GM12891 (cell line): Measurements from ENCODE around the gene BAX. TPM values are rescaled to one million over a fixed set of nuclear protein-coding genes. Genes with fewer than 3 reads are reported as not detected.
"Not testable (repeated sequence)": the region's sequence is repeated elsewhere in the genome, so short reads cannot be mapped to it uniquely, and the experiment has no call there.

Experiments used
- DNase-seq: peaks from one replicate; pipeline ENCODE4 v3.0.0; 2011; ENCODE audit warnings: low spot score; ENCODE audit not compliant: insufficient read length
- FAIRE-seq: peaks from 2 replicates; lab custom pipeline; 2011; peaks lifted over from hg19 to GRCh38; lab: Jason Lieb, UNC
- PAX5 ChIP-seq: IDR thresholded peaks from 2 replicates; pipeline ENCODE4 v1.6.1; 2011; ENCODE audit warnings: low read length, moderate library complexity, mild to moderate bottlenecking; ENCODE audit not compliant: insufficient read depth, severe bottlenecking
- POLR2A ChIP-seq: IDR thresholded peaks from 2 replicates; pipeline ENCODE4 v1.6.1; 2011; ENCODE audit warnings: low read depth, low read length, control low read depth
- POLR2AphosphoS5 ChIP-seq: IDR thresholded peaks from 2 replicates; pipeline ENCODE4 v1.6.1; 2011; ENCODE audit warnings: low read depth, low read length, control low read depth
- POU2F2 ChIP-seq: IDR thresholded peaks from 2 replicates; pipeline ENCODE4 v1.6.1; 2011; ENCODE audit warnings: low read depth, mild to moderate bottlenecking, control low read depth, low read length, moderate library complexity
- SPI1 ChIP-seq: IDR thresholded peaks from 2 replicates; pipeline ENCODE4 v1.6.1; 2011; ENCODE audit warnings: low read depth, low read length, control low read depth
- TAF1 ChIP-seq: IDR thresholded peaks from 2 replicates; pipeline ENCODE4 v1.6.1; 2011; ENCODE audit warnings: low read depth, low read length, control low read depth
- polyA plus RNA-seq: library from polyadenylated mRNA; unstranded; fragments of >200 nt; gene quantifications from one replicate; pipeline ENCODE4 v1.2.1, GENCODE V29; 2012; ENCODE audit warnings: low read depth, missing spikeins, inconsistent platforms; ENCODE audit not compliant: missing spikeins

The BAX gene
- 262 TPM for polyA plus RNA-seq

GRCh38 chr19:48954595-48955307 is at the start of gene BAX:
TSS of gene BAX (plus strand) at chr19:48954875. CDS start at chr19:48954929, 54 bp downstream.
- TF ChIP-seq POU2F2 = peak; percentile 50; the same call in 1 of the 2 replicates
- peak; percentile 67; the same call in 1 of the 2 replicates for TF ChIP-seq POLR2A
- no peak for TF ChIP-seq PAX5
- peak; percentile 61 for TF ChIP-seq TAF1
- 0 out of 2 replicates have a peak, but pooled peaks have one; percentile 26 for TF ChIP-seq SPI1
- TF ChIP-seq POLR2AphosphoS5 = peak; percentile 74
- peak; percentile 99 for FAIRE-seq
- DNase-seq = peak; percentile 97

GRCh38 chr19:48905664-48906063 is 49.0 kb upstream of the BAX start:
- no peak for FAIRE-seq
- no peak for DNase-seq
- no peak for TF ChIP-seq TAF1
- no peak for TF ChIP-seq PAX5
- no peak for TF ChIP-seq SPI1
- no peak for TF ChIP-seq POU2F2
- no peak for TF ChIP-seq POLR2AphosphoS5
- TF ChIP-seq POLR2A = no peak

- no peak for TF ChIP-seq POU2F2
- TF ChIP-seq POLR2A = no peak
- no peak for TF ChIP-seq SPI1
- TF ChIP-seq POLR2AphosphoS5 = no peak
- no peak for TF ChIP-seq PAX5
- TF ChIP-seq TAF1 = no peak
- no peak for FAIRE-seq
- no peak for DNase-seq
Observed at GRCh38 chr19:48906324-48906723, 48.4 kb upstream of the BAX start.

GRCh38 chr19:48907671-48908070 is 47.0 kb upstream of the BAX start:
- no peak for TF ChIP-seq SPI1
- no peak for TF ChIP-seq PAX5
- no peak for TF ChIP-seq POU2F2
- no peak for TF ChIP-seq TAF1
- TF ChIP-seq POLR2A = no peak
- TF ChIP-seq POLR2AphosphoS5 = no peak
- DNase-seq (no peak), FAIRE-seq (no peak)

GRCh38 chr19:48909424-48910077 is 45.1 kb upstream of the BAX start:
- DNase-seq = not testable (repeated sequence)
- TF ChIP-seq PAX5 = peak; percentile 46
- FAIRE-seq = peak; percentile 91

- no peak for DNase-seq
- FAIRE-seq = no peak
- TF ChIP-seq POU2F2 (no peak), TAF1 (no peak), PAX5 (no peak), SPI1 (no peak), POLR2AphosphoS5 (no peak), POLR2A (no peak)
Observed at GRCh38 chr19:48910803-48911202, 43.9 kb upstream of the BAX start.

- no peak for FAIRE-seq
- no peak for DNase-seq
- TF ChIP-seq TAF1 = no peak
- no peak for TF ChIP-seq PAX5
- TF ChIP-seq POLR2AphosphoS5 = no peak
- no peak for TF ChIP-seq SPI1
- TF ChIP-seq POU2F2 = no peak
- TF ChIP-seq POLR2A = no peak
Observed at GRCh38 chr19:48913114-48913889, 41.4 kb upstream of the BAX start.

- TF ChIP-seq PAX5 = no peak
- no peak for TF ChIP-seq SPI1
- TF ChIP-seq POU2F2 = no peak
- no peak for TF ChIP-seq TAF1
- no peak for TF ChIP-seq POLR2AphosphoS5
- TF ChIP-seq POLR2A = no peak
- FAIRE-seq = no peak
- no peak for DNase-seq
Observed at GRCh38 chr19:48914181-48914580, 40.5 kb upstream of the BAX start.

- TF ChIP-seq POU2F2 = no peak
- no peak for TF ChIP-seq TAF1
- no peak for TF ChIP-seq SPI1
- no peak for TF ChIP-seq POLR2A
- no peak for DNase-seq
- no peak for FAIRE-seq
Observed at GRCh38 chr19:48915757-48916156, 38.9 kb upstream of the BAX start.
